NAMALWA (cell line): ENCODE measurements around the gene TUFT1.
"Not testable (repeated sequence)": the region's sequence is repeated elsewhere in the genome, so short reads cannot be mapped to it uniquely, and the experiment has no call there.

Experiments
- DNase-seq: peaks from one replicate; pipeline ENCODE4 v3.0.0-alpha.2; 2015; ENCODE audit warnings: low spot score

Gene TUFT1

DNA sequence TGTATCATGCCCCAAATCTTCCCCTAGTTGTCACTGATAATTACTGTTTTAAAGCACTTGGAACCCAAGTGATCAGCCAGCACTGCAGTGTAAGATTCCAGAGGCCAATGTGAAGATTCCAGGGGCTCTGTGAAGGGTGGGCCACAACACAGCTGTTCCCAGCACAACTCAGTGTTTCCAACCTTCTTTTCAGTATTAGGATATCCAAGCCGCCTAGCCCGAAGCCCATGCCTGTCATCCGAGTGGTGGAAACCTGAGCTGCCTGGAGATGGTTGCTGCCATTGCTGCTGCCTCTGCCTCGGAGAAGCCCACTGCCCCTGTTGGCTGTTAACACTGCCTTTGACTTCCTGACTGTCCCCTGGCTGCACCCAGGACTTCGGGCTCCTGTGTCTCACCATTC, 41.3 kb downstream of the TUFT1 start:
- no peak for DNase-seq

DNA sequence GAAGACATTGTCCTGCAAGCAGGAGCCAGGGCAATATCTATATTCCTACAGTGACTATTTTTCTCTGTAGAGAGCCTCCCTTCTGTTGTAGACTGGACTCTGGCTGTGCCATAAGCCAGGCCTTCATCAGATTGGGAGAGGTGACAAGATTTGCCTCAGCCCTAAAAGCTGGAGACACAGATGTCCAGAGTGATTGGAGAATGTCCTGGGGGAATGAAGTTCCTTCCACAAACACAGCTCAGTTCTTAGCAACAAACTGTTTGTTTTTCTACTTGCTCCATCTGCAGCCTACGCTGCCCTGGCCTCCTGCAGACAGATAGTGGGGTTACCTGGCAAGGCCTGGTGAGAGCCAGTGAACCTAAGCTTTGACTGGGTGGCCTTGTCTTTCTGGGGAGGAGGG, 41.8 kb downstream of the TUFT1 start:
- DNase-seq, result no peak

- DNase-seq, result no peak
Observed at GRCh38 chr1:151583796-151584195, 43.7 kb downstream of the TUFT1 start.

DNA sequence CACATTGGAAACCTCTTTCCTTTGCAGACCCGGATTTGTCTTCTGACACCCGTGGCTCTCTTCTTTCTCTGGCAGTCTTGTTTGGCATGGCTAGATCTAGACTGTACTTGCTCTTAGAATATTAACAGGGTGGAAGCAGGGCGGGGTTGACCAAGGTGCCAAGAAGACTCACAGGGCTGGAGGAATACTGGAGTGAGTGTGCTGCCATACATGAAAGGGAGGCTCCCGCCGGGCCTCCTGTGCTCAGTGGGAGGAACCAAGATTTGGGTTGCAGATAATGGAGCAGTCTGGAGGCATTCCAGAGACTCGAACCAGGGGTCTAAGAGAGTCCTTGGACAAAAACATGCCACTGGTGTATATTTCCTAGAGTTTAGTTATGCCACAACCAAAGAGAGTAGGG, 44.2 kb downstream of the TUFT1 start:
- no peak for DNase-seq

- no peak for DNase-seq
Observed at GRCh38 chr1:151584780-151585179, 44.7 kb downstream of the TUFT1 start.

- peak; percentile 38 for DNase-seq
Observed at GRCh38 chr1:151585622-151586021, 45.5 kb downstream of the TUFT1 start.

- DNase-seq, result no peak
Observed at GRCh38 chr1:151590961-151591360, 50.9 kb downstream of the TUFT1 start.

- DNase-seq, result no peak
Observed at GRCh38 chr1:151593730-151594129, 53.6 kb downstream of the TUFT1 start.

GRCh38 chr1:151594143-151594625, 54.1 kb downstream of the TUFT1 start:
- DNase-seq, result peak; percentile 89

- DNase-seq, result no peak
Observed at GRCh38 chr1:151596166-151596953, 56.3 kb downstream of the TUFT1 start.

GRCh38 chr1:151602550-151602949, 62.4 kb downstream of the TUFT1 start:
- DNase-seq, result not testable (repeated sequence)

DNA sequence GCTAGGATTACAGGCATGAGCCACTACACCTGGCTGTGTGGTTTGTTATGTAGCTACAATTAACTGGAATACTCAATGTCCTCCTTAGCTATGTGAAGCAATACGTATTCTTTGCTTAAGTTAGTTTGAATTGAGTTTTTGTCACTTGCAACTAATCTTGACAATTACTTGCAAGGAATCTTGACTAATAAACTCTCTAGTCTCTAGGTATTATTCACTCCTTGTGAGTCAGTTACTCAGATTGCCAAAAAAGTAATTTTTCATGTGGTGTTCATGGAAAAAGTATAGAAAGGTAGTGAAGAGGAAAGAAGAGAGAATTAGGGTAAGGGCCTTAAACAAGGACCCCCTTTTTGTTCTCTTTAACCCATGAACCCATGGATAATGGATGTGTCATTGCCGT, 64.2 kb downstream of the TUFT1 start:
- no peak for DNase-seq

GRCh38 chr1:151606384-151606783, 66.3 kb downstream of the TUFT1 start:
- DNase-seq, result no peak

- DNase-seq, result no peak
Observed at GRCh38 chr1:151606857-151607256, 66.7 kb downstream of the TUFT1 start.

DNA sequence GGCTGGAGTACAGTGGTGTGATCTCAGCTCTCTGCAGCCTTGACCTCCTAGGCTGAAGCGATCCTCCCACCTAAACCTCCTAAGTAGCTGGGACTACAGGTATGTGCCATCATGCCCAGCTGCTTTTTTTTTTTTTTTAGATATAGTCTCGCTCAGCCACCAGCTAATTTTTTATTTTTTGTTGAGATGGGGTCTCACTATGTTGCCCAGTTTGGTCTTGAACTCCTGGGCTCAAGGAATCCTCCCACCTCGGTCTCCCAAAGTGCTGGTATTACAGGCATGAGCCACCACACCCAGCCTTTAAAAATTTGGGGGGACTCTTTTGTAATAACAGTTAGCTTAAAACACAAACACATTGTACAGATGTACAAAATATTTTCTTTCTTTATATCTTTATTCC, 70.0 kb downstream of the TUFT1 start:
- no peak for DNase-seq

DNA sequence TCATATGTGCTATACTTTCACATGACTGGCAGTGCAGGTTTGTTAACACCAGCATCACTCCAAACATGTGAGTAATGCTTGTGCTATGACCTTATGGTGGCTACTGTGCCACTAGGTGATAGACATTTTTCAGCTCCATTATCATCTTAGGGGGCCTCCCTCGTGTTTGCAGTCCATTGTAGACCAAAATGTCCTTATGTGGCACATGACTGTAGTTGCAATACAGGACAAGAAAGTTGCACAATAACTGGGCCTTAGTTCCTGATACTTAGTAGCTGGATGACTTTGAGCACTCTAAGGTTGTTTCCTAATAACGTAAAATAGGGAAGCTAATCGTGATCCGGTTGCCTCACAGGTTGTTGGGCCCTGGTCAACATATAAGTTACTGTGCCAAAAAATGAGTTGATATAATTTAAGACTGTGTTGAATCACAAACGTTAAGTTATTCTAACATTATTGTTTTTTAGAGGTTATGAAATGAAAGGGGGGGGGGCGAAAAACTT, 71.2 kb downstream of the TUFT1 start:
- peak; percentile 54 for DNase-seq

DNA sequence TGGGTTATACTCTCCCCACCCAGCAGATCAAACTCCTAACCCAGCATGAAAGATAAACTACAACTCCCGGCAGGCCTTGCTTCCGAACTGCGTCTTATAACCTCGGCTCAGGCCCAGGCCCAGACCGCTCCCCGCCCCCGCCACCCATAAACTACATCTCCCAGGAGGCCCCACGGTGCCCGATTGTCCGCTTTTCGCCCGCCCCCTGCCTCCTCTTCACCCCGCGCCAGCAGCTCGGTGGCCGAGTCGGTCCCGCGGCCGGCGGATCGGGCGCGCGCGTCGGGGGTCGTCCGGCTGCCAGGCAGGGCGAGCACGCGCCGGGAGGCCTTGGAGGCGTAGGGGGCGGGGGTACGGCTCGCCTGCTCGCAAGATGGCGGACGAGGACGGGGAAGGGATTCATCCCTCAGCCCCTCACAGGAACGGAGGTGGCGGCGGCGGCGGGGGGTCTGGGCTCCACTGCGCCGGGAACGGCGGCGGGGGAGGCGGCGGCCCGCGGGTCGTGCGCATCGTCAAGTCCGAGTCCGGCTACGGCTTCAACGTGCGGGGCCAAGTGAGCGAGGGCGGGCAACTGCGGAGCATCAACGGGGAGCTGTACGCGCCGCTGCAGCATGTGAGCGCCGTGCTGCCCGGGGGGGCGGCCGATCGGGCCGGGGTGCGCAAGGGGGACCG, 71.9 kb downstream of the TUFT1 start, which contains the start of gene SNX27:
TSS of gene SNX27 (plus strand) at position 219 of the 669 bp plus-strand sequence. CDS start at position 371, 152 bp downstream.
- DNase-seq, result peak; percentile 97

- peak; percentile 63 for DNase-seq
Observed at GRCh38 chr1:151612501-151613281, 72.6 kb downstream of the TUFT1 start.

DNA sequence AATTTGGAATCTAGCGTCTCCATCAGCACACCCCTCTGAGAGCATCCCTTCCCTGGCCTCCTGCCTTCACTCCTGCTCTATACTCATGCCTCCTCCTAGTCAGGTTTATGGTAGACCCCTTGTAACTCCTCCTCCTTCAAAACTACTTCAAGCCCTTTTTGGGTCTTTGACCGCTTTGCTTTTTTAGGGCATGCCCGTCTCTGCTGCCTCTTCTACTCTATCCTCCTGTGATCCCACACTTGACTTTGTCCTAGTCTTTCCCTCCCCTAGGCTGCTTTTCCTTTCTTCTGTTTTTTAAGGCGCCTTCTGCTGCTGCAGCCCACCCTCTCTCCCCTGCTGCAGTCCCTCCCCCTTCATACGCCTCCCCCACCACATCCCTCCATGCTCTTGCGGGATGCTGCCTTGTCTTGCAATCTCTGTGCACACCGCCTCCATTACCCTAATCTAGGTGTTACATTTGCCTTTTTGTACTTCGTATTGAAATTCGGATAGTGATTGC, 73.2 kb downstream of the TUFT1 start:
- no peak for DNase-seq

- DNase-seq, result no peak
Observed at GRCh38 chr1:151615711-151616504, 75.8 kb downstream of the TUFT1 start.

DNA sequence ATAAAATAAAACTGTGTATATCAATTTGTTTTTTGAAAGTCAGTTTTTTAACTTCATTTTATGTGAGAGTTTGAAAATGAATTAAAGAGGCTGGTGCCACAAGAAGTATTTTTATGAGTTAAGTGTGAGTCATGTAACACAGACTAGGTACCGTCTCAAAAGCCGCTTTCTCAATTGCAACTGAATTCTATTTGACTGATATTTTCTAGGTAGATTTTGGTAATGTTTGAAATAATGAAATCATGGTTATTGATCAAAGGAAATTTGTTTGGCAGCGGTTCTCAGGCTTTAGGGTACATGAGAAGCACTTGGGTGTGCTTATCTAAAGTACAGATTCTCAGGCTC, 76.4 kb downstream of the TUFT1 start:
- DNase-seq, result no peak
